ENCODE data around the gene FASTK. TPM values are rescaled to one million over a fixed set of nuclear protein-coding genes. Genes with fewer than 3 reads are reported as not detected.
A peak's percentile ranks its signal among the peaks of the same experiment; 100 is the strongest.

The FASTK gene
- total RNA-seq, 1 experiment from 2014 or later: 140 TPM

DNA sequence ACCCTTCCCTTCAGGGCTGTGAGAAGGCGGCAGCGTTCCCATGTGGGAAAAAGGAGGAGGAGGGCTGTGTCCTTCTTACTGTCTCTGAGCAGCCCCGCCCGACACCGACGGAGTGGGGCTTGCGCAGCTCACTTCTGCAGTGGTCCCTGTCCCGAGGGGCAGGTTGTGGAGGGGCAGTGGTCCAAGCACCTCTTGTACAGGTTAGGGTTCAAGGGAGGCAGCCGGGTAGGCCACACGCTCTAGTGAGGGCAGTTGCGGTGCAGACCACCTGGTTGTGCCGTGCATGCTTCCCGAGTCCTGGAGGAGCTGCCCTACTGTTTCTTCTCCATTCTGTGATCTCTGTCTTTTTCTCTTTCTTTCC, 38.4 kb upstream of the FASTK start:
- in situ Hi-C loops (cut with HindIII; ENCODE audit: low pct_unique_long_range_greater_than_20kb, low sequenced_read_pairs): no loop called here
- no peak for DNase-seq (ENCODE audit: low read depth)

DNA sequence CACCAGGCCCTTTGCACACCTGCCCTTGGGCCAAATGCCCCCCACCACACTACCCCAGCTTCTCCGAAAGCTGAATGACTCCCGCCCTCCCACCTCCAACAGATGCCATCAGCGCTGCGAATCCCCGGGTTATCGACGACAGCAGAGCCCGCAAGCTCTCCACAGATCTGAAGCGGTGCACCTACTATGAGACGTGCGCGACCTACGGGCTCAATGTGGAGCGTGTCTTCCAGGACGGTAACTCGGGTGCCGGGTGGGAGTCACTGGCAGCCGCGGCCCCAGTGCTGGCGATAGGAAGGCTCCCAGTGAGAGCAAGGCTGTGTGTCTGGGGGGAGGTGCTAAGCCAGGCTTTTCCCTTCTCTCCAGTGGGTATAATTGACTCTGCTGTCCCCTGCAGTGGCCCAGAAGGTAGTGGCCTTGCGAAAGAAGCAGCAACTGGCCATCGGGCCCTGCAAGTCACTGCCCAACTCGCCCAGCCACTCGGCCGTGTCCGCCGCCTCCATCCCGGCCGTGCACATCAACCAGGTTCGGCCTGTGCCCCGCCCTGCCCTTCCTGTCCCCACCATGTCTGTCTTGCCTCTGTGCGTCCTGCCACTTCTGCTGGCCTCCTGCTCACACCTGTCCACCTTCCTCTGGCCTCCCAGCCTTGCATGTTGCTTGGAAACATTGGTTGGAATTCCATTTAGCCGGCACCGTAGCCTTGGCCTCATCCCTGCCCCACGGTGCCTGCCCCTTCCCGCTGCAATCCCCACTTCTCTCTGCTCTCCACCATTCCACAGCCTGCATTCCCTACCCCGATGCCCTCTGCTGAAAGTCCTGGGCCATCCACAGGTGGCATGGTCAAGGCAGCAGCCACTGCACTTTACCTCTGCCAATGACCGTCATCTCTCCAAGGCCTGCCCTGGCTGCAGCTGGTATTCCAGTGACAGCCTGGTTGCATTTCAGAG, 37.8 kb upstream of the FASTK start:
- in situ Hi-C loops (cut with HindIII; ENCODE audit: low pct_unique_long_range_greater_than_20kb, low sequenced_read_pairs): no loop called here

DNA sequence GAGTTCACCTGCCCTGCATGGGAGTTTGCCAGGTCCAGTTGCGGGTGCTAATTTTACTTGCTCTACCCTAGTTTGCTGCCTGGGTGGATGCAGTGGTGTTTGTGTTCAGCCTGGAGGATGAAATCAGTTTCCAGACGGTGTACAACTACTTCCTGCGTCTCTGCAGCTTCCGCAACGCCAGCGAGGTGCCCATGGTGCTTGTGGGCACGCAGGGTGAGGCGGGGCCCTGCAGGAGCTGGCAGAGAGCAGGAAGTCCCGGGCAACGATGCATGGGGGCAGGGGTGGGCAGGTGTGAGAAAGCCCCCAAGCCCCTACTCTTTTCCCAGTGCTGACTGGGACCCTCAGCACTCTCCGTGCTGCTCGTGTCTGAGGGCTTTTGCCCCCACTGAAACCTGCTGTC, 37.0 kb upstream of the FASTK start:
- in situ Hi-C loops (cut with HindIII; ENCODE audit: low pct_unique_long_range_greater_than_20kb, low sequenced_read_pairs): no loop called here
- DNase-seq (ENCODE audit: low read depth): no peak

More for the DNA sequence above, 37.8 kb upstream of the FASTK start:
- DNase-seq (ENCODE audit: low read depth): no peak

DNA sequence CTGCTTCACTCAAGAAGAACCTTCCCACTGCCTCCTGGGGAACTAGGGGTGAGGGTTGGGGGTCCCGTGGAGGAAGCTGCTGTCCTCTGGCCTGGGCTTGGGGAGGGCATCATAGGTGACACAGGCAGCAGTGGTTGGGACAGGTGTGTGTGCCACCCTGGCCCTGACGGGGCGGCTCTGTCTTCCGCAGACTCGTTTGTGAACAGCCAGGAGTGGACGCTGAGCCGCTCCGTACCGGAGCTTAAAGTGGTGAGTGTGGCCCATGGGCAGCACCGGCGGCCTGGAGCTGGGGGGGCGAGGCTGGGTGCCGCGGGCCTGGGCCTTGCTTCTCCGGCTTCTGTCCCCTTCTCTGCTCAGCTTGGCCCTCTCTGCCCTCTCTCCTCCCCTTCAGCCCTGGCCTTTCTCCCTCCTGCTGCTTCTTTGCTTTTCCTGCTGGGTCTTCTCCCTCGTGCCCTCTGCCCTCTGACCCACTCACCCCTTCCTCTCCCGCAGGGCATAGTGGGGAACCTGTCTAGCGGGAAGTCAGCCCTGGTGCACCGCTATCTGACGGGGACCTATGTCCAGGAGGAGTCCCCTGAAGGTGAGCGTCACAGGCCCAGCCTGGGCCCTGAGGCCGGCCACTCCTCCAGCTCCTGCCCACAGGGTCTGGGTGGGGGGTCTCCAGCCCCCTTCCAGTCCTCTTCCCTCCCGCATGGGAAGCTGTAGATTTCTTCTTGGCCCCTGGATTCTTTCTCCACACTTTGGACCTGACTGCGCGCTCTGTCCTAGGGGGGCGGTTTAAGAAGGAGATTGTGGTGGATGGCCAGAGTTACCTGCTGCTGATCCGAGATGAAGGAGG, 36.2 kb upstream of the FASTK start:
- in situ Hi-C loops (cut with HindIII; ENCODE audit: low pct_unique_long_range_greater_than_20kb, low sequenced_read_pairs): no loop called here
- DNase-seq (ENCODE audit: low read depth): no peak

DNA sequence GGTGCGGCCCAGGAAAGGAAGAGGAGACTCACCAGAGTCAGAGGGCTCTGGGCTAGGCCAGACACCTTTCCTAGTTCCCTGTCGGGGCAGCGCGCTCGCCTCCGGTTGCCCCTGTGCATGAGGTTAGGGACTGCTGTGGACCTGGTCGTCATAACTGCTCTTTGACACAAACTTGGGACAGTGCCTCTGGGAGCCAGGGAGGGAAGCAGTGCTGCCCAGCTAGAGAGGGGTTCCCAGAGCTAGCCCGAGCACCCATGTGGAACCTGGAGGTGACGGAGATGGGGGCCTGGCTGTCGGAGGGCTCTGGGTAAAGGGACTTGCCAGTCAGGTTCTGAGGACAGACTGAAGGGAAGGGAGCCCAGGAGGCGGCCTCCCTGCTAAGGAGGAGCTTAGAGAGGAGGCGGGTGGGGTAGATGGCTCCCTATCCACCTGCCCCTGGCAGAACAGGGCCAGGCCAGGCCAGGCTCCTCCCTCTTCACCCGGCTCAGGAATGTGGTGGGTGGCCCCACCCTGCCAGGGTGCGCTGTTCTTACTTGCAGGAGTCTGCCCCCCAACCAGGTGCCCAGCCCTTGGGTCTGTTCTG, 35.3 kb upstream of the FASTK start:
- in situ Hi-C loops (cut with HindIII; ENCODE audit: low pct_unique_long_range_greater_than_20kb, low sequenced_read_pairs): no loop called here

DNA sequence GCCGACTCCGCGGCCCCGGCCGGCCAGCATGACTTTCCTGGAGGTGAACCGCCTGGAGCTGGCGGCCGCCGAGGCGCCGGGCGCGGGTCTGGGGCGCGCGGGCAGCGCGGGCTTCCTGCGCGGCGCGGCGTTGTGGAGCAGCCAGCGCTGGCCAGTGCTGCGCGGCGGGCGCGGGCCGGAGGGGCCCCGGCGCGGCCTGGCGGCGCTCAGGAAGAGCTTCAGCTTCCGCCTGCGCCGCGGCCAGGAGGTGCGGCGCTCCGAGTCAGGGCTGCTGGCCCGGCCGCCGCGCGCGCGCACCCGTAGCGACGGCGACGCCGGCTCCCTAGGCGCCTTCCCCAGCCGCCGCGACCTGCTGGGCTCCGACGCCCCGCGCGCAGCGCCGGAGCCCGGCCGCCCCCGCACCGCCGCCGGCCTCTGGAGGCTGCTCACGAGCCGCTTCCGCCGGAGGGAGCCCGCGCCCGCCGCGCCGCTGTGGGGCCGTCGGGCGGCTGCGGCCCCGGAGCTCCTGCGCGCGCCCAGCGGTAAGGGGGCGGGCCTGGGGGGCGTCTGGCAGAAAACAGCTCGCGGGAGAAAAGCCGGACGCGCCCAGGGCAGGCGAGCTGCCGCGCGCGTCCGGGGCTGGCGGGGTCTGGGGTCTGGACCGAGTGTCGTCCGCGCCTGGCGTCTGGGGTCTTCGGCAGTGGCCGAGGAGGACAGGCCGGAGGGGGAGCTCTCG, 34.7 kb upstream of the FASTK start:
- no peak for DNase-seq (ENCODE audit: low read depth)
- in situ Hi-C loops (cut with HindIII; ENCODE audit: low pct_unique_long_range_greater_than_20kb, low sequenced_read_pairs): no loop called here

More for the DNA sequence above, 35.3 kb upstream of the FASTK start:
- DNase-seq (ENCODE audit: low read depth): peak; percentile 8

DNA sequence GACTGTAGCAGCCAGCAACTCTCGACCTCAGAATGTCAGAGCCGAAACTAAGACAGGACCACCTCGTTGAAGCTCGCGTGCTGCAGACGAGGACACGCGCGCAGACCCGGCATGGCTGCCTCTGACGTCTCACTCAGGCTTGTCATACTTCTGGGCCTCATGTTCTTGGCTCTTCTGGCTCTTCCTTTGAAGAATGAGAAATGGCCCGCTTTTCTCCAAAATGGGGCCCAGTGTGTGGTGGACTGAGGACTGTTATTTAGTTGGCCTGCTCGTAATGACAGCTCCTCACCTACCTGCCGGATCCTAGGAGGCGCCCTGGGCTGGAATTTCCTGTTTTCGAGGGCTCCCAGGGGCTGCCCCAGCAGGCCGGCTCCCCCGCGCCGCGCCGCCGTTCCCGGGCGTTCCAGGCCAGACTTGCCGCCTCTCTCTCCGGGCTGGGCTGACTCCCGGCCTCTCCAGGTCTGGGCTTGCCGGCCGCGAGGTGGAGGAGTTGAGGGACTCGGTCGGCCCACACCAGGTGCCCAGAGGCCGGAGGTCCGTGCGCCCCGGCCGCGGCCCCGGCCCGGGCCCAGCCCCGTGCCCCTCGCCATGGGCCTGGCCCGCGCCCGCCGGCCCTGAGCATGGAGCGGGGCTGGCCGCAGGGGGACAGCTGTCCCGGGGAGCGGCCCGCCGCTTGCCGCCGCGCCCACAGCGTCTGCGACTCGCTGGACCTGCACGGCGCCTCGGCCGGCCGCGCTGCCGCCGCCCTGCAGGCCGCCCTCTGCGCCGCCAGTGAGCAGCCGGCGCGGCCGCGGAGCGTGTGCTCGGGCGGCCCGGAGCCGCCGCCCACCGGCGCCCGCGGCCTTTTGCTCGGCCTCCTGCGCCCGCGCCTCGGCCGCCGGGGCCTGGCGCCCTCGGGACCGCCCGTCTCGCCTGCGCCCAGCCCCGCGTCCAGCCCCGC, 33.8 kb upstream of the FASTK start:
- in situ Hi-C loops (cut with HindIII; ENCODE audit: low pct_unique_long_range_greater_than_20kb, low sequenced_read_pairs): no loop called here

DNA sequence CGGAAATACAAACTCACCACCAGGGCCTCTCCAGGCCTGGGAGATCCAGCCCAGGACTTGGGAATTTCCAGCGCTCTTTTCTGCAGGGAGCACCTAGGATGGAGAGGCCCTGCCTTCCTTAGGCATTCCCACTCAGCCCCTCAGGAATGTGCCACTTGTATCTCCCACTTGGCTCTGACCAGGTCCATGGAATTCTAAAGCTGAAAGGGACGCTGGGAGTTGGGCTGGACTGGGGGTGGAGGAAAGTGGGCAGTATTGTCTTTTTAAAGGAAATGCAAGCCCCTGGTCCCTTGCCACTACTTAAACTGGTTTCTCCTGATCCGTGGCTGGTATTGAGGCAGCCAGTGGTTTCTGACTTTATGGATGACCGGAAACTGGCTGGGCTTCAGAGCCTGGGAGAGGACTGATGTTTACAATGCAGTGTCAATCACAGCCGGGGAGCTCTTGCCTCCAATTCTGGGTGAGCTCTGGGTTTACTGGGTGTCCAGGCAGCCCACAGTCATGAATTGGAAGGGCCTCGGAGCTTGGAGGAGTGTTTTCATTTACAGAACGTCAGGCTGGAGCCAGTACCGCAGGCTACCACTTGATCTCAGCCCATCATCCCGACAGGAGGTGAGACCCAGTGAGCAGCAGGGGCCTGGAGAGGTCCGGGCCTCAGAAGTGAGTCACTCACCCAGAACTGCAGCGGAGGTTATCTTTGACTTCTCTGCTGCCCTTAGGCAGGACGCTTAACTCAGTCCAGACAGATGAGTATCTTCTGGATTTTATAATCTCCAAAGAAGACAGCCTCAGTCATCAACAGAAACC, 32.9 kb upstream of the FASTK start:
- peak; percentile 64 for DNase-seq (ENCODE audit: low read depth)
- in situ Hi-C loops (cut with HindIII; ENCODE audit: low pct_unique_long_range_greater_than_20kb, low sequenced_read_pairs): no loop called here

More for the DNA sequence above, 33.8 kb upstream of the FASTK start:
- DNase-seq (ENCODE audit: low read depth): no peak

DNA sequence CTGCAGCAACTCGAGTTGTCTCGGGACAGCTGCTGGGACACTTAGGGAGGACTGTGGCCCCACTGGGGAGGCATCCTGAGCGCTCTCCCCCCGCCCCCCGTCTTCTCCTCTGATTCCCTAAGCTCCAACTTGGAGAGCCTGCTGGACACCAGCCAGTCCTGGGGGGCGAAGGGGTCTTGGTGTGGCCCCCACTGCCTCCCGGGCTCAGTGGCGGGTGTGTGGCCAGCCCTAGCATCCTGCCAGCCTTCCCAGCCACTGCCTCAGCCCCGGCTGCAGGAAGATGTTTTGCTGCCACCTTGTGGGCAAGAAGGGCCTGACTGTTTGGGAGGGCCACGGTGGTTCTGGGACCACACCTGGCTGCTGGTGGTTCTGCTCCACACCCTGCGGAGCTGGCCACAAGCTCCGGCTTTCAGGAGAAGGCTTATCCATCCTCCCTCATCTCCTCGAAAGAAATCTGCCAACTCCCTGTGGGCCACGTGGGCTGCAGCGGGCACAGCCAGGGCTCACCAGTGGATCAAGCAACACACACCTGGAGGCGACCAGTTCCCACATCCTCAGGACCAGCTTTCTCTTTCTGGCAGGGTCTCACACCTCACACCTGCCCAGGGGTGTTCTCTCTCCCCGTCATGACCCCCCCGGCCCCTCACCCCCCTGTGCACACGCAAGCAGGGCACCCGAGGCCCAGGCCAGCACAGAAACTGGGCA, 30.5 kb upstream of the FASTK start:
- DNase-seq (ENCODE audit: low read depth): peak; percentile 58
- in situ Hi-C loops (cut with HindIII; ENCODE audit: low pct_unique_long_range_greater_than_20kb, low sequenced_read_pairs): no loop called here

DNA sequence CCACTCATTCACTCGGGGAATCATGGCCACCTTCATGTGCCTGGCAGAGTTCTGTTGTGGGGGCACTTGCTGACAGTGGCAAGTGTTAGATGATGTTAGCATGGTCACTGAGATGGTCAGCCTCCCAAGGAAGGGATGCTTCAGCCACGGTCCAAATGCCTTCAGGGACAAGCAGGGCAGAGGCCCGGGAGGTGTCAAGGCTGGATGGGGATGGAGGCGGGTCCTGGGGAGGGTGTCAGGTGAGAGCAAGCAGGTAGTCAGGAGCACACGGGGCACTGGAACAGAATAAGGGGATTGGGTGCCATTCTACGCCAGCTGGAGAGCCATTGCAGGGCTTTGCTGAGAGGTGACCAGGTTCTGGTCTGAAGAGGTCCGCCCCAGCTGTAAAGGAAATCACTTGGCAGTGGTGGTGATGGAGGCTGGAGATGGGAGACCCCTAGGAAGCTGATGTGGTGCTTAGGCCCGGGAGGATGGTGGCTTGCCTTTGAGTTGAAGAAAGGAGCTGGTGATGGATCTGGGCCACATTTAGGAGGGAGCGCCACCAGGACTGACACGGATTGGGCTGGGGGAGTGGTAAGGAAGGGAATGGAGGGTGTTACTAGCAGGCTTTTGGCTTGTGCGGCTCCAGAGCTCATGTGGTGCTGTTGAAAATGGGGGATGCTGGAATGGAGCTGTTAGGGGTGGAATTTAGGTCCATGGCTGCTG, 29.8 kb upstream of the FASTK start:
- no peak for DNase-seq (ENCODE audit: low read depth)
- in situ Hi-C loops (cut with HindIII; ENCODE audit: low pct_unique_long_range_greater_than_20kb, low sequenced_read_pairs): no loop called here

DNA sequence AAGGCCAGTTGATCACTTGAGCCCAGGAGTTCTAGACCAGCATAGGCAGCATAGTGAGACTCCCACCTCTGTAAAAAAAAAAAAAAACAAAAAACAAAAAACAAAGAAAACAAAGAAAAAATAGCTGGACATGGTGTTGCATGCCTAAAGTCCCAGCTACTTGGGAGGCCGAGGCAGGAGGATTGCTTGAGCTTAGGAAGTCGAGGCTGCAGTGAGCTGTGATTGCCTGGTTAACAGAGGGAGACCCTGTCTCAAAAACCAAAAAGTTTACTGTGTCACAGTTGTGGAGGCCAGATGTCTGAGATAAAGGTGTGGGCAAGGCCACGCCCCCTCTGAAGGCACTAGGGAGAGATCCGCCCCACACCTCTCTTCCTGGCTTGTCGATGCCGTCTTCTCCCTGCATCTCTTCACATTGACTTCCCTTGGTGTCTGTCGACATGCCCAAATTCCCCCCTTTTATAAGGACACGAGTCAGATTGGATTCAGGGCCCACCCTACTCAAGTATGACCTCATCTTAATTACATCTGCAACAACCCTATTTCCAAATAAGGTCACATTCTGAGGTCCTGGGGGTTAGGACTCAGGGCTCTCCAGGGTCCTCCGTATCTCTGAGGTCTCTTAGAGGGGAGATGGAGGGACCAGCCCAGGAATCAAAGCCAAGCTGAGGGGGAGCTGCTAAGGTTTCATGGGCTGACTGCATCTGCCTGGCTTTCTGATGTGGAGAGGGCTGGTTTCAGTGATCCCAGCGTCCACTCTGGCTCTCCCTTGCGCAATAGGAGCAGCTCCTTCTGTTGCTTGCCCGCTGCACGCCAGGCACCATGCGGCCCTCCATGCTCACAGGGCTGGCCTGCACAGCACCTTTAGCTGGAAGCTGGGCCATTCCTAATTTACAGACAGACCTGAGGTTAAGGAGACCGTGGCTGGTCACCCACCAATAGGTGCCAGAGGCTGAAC, 28.8 kb upstream of the FASTK start:
- no peak for DNase-seq (ENCODE audit: low read depth)
- in situ Hi-C loops (cut with HindIII; ENCODE audit: low pct_unique_long_range_greater_than_20kb, low sequenced_read_pairs): no loop called here

DNA sequence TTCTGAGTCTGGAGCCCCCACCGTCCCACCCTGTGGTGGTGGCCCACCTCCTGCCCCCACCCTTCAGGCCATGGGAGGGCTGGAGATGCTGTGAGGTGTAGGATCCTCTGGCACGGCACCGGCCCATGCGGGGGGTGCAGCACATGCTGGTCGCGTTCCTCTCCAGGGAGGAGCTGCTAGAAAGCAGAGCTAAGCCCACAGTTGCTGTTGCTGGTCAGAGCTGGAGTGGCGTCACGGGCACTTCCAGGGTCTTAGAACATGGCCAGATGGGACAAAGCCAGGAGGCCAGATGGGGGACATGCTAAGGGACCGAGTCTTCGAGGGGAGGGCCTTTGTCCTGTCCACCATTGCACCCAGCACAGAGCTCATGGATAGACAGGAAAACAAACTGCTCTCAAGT, 27.3 kb upstream of the FASTK start:
- no peak for DNase-seq (ENCODE audit: low read depth)
- in situ Hi-C loops (cut with HindIII; ENCODE audit: low pct_unique_long_range_greater_than_20kb, low sequenced_read_pairs): no loop called here

DNA sequence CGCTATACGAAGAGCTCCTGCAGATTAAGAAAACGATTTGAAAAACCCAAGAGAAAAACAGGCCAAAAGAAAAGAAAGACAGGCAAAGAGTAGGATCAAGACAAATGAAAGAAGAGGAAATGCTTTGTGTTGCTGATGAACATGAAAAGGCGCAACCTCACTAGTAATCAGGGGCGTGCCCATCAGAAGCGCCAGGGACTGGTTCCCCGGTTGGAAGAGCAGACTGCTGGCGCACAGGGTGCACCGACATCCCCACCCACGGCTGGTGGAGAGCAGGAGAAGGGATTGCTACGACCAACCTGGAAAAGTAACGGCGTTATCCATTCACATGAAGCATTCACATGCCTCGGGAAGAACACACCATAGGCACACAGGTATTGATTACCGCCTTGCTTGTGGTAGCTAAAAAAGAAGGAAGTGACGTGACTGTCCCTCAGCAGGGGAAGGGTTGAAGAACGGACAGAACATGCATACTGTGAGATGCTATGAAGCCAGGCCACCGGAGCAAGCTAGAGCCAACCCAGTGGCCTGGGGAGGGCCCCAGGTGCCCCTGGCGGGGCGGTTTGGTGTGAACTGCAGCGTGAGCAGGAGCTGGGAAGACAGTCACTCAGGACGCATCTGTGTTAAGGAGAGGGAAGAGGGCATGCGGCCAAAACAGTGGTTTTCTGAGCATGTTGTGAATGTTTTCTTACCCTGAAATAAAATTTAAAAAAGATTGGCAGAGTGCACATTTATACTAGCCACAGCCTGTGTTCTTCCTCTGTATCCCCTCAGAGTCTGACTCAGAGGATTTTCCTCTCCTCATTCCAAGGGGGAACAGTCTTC, 24.0 kb upstream of the FASTK start:
- in situ Hi-C loops (cut with HindIII; ENCODE audit: low pct_unique_long_range_greater_than_20kb, low sequenced_read_pairs): no loop called here
- DNase-seq (ENCODE audit: low read depth): no peak

DNA sequence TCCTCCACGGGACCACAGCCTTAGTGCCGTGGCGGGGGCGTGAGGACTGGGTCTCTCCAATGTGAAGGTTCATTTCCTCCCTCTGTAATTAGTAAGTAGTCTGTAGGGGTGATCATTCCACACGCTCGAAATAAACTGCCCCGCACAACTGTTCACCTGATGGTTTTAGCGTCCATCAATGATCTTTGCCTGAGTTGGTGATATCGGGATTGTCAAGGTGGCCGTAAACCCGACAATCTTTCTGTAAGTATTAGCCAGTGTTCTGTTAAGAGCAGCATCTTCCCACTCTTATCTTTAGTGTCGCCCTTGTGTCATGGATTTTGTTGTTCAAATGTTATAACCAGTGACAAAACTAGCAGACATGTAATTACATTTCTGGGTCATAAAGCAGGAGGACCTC, 23.4 kb upstream of the FASTK start:
- in situ Hi-C loops (cut with HindIII; ENCODE audit: low pct_unique_long_range_greater_than_20kb, low sequenced_read_pairs): no loop called here

More for the DNA sequence above, 23.4 kb upstream of the FASTK start:
- no peak for DNase-seq (ENCODE audit: low read depth)

Measured in Caki2 (cell line).